ENCODE data around the gene TRAF3.

The TRAF3 gene

GRCh38 chr14:102913341-102914211 lies 136.3 kb downstream of the TRAF3 start:
- no peak overlapping the region for H3K27ac ChIP-seq
- TF ChIP-seq CTCF (conservative IDR thresholded peaks at IDR 0.05): no peak

- no peak for TF ChIP-seq CTCF (conservative IDR thresholded peaks at IDR 0.05)
- H3K27ac ChIP-seq: no peak overlapping the region
Observed at GRCh38 chr14:102914474-102915291, 137.4 kb downstream of the TRAF3 start.

GRCh38 chr14:102915292-102916110 lies 138.3 kb downstream of the TRAF3 start:
- no peak for TF ChIP-seq CTCF (conservative IDR thresholded peaks at IDR 0.05)
- H3K27ac ChIP-seq: no peak overlapping the region

GRCh38 chr14:102916347-102917055 lies 139.3 kb downstream of the TRAF3 start:
- no peak for TF ChIP-seq CTCF (conservative IDR thresholded peaks at IDR 0.05)
- H3K27ac ChIP-seq: no peak overlapping the region

GRCh38 chr14:102917056-102917385 lies 139.8 kb downstream of the TRAF3 start:
- no peak overlapping the region for H3K27ac ChIP-seq
- no peak for TF ChIP-seq CTCF (conservative IDR thresholded peaks at IDR 0.05)

- peak; percentile 59 for TF ChIP-seq CTCF (conservative IDR thresholded peaks at IDR 0.05)
- no peak overlapping the region for H3K27ac ChIP-seq
Observed at GRCh38 chr14:102917469-102918211, 140.4 kb downstream of the TRAF3 start.

All from VCaP (cell line).